GM10266 (cell line): Measurements from ENCODE around the gene CPD.
A peak's percentile ranks its signal among the peaks of the same experiment; 100 is the strongest.

Experiments used
- DNase-seq: peaks from one replicate; pipeline ENCODE4 v3.0.0; 2012; ENCODE audit errors: extremely low spot score
- CTCF ChIP-seq: IDR thresholded peaks from 2 replicates; pipeline ENCODE4 v1.5.1; 2012; ENCODE audit warnings: mild to moderate bottlenecking, low read depth; ENCODE audit not compliant: control insufficient read depth, insufficient read depth; ENCODE audit errors: missing control alignments

The CPD gene

GRCh38 chr17:30378241-30378824 is 394 bp upstream of the CPD start:
- TF ChIP-seq CTCF: no peak
- no peak for DNase-seq

GRCh38 chr17:30379303-30379902 is 676 bp downstream of the CPD start:
- no peak for TF ChIP-seq CTCF
- peak; percentile 38 for DNase-seq

- DNase-seq: peak; percentile 66
- no peak for TF ChIP-seq CTCF
These were observed 1.2 kb downstream of the CPD start for GRCh38 chr17:30379903-30380381.

GRCh38 chr17:30380643-30381339 is 2.1 kb downstream of the CPD start:
- DNase-seq: no peak
- no peak for TF ChIP-seq CTCF

- no peak for DNase-seq
- TF ChIP-seq CTCF: no peak
These were observed 2.6 kb downstream of the CPD start for GRCh38 chr17:30381340-30381659.

- no peak for TF ChIP-seq CTCF
These were observed 3.6 kb downstream of the CPD start for GRCh38 chr17:30382345-30382744.

More at GRCh38 chr17:30382345-30382744, 3.6 kb downstream of the CPD start:
- DNase-seq: no peak
